ENCODE measurements around the gene RICTOR. TPM values are rescaled to one million over a fixed set of nuclear protein-coding genes. Genes with fewer than 3 reads are reported as not detected.

RICTOR gene
- total and polyA plus RNA-seq, 9 of the 15 experiments (the other 6 are each of a cell fraction or from before 2014, with no cell fraction given) = 13.9 to 46.6 (median 22.6) TPM

GRCh38 chr5:38932854-38933408 is 141.3 kb downstream of the RICTOR start (continued):
- TF ChIP-seq ZBTB8A (IDR thresholded peaks at IDR 0.05; ENCODE audit: partially characterized antibody) = no peak

- H3K4me1 ChIP-seq (replicated peaks in 1 of 2; ENCODE audit: control insufficient read depth in 2 of 2, insufficient read depth in 2 of 2, low read length in 2 of 2) = peaks cover 0 to 8% of the 10 kb centered on the region in 2 experiments; a peak in 2 of 5 replicates
- no TSS peak for BruUV-seq (replicated peaks)
- H3K9me3 ChIP-seq (replicated peaks; ENCODE audit: control insufficient read depth, insufficient read depth, low read depth, low read length) = no peaks in the 10 kb centered on the region
- 25% methylated on average over 4 of the region's 4 CpGs for WGBS (ENCODE audit: insufficient coverage, low coverage, missing lambda C conversion rate)
- H3K9ac ChIP-seq (ENCODE audit: insufficient read depth in 1 of 2, low read depth in 2 of 2, low read length in 2 of 2) = no peak overlapping the region
- H3K9me1 ChIP-seq (ENCODE audit: control insufficient read depth, insufficient read depth, low read length) = no peaks in the 10 kb centered on the region
- POLR2A ChIA-PET = no interaction called here
- intact Hi-C loops (cut with micrococcal nuclease) = no loop called here
- no peak overlapping the region for H3K27ac ChIP-seq (ENCODE audit: extremely low read depth, low read depth, low read length)
- no peak overlapping the region for H2AFZ ChIP-seq (ENCODE audit: low read depth, low read length)
- H3K79me2 ChIP-seq (ENCODE audit: control insufficient read depth, insufficient read depth, low read length) = no peaks in the 10 kb centered on the region
- no peak for DNase-seq (ENCODE audit: extremely low read depth in 1 of 4, low spot score in 3 of 4)
- no peak overlapping the region for H3K4me3 ChIP-seq
- H3K27me3 ChIP-seq (ENCODE audit: control insufficient read depth in 2 of 2, insufficient read depth in 2 of 2, low read length in 2 of 2) = 0 out of 5 replicates have a peak, but pooled peaks cover 0 to 4% of the 10 kb centered on the region in 2 experiments
- in situ Hi-C loops (cut with MboI) = no loop called here
- H3K36me3 ChIP-seq (ENCODE audit: control insufficient read depth, insufficient read depth, low read length) = no peaks in the 10 kb centered on the region
- no peak overlapping the region for H3K4me2 ChIP-seq (ENCODE audit: insufficient read depth, low read length)
- no peaks in the 10 kb centered on the region for H4K20me1 ChIP-seq (replicated peaks; ENCODE audit: control insufficient read depth, insufficient read depth, low read length)
- no peak for FAIRE-seq
- CTCF ChIA-PET (ENCODE audit: low intra/inter-chr PET ratio) = no interaction called here
- ATAC-seq = no peak
- TF ChIP-seq JUN (IDR thresholded peaks at IDR 0.05; ENCODE audit: borderline replicate concordance, low read depth, low read length) = no peak
- no peak for TF ChIP-seq JUN (CRISPR knock-in tag; IDR thresholded peaks at IDR 0.05; ENCODE audit: borderline replicate concordance)
- TF ChIP-seq PHF20 (IDR thresholded peaks at IDR 0.05; ENCODE audit: partially characterized antibody) = no peak
- TF ChIP-seq ZNF121 (CRISPR knock-in tag; conservative IDR thresholded peaks at IDR 0.05) = no peak
- TF ChIP-seq ZBTB12 (CRISPR knock-in tag; IDR thresholded peaks at IDR 0.05) = no peak
- TF ChIP-seq USF2 (CRISPR knock-in tag; IDR thresholded peaks at IDR 0.05) = no peak
- TF ChIP-seq ZNF197 (CRISPR knock-in tag; IDR thresholded peaks at IDR 0.05; ENCODE audit: low read depth) = no peak
Observed at GRCh38 chr5:38931731-38932130, 142.5 kb downstream of the RICTOR start.
